Renal pelvis (tissue), 12 donors: ENCODE measurements around the gene ERAP2. TPM values are rescaled to one million over a fixed set of nuclear protein-coding genes. Genes with fewer than 3 reads are reported as not detected.
"Not testable (repeated sequence)": the region's sequence is repeated elsewhere in the genome, so short reads cannot be mapped to it uniquely, and the experiment has no call there.

Source experiments
- DNase-seq: peaks from one replicate; pipeline ENCODE4 v3.0.0-alpha.2; 2013
- long read RNA-seq, 16 experiments: transcript quantifications; one replicate each; lab custom pipeline, GENCODE V29; 2026
- polyA plus RNA-seq, 3 donors: library from polyadenylated mRNA; unstranded; fragments of 120-200 nt; gene quantifications; one replicate each; pipeline ENCODE4 v1.2.1, GENCODE V29; 2013; ENCODE audit not compliant: insufficient read length in 3 of 3

The ERAP2 gene, protein sequence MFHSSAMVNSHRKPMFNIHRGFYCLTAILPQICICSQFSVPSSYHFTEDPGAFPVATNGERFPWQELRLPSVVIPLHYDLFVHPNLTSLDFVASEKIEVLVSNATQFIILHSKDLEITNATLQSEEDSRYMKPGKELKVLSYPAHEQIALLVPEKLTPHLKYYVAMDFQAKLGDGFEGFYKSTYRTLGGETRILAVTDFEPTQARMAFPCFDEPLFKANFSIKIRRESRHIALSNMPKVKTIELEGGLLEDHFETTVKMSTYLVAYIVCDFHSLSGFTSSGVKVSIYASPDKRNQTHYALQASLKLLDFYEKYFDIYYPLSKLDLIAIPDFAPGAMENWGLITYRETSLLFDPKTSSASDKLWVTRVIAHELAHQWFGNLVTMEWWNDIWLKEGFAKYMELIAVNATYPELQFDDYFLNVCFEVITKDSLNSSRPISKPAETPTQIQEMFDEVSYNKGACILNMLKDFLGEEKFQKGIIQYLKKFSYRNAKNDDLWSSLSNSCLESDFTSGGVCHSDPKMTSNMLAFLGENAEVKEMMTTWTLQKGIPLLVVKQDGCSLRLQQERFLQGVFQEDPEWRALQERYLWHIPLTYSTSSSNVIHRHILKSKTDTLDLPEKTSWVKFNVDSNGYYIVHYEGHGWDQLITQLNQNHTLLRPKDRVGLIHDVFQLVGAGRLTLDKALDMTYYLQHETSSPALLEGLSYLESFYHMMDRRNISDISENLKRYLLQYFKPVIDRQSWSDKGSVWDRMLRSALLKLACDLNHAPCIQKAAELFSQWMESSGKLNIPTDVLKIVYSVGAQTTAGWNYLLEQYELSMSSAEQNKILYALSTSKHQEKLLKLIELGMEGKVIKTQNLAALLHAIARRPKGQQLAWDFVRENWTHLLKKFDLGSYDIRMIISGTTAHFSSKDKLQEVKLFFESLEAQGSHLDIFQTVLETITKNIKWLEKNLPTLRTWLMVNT
- polyA plus RNA-seq, result 10 to 100 TPM; 11.5 to 17.7 (median 13.1) TPM
- long read RNA-seq, donor 1, result 0 reads
- long read RNA-seq, donor 2, full-length matches to known transcripts, result 2 of 2 reads
- long read RNA-seq, donor 2, partial matches to known transcripts, result 0 of 2 reads
- long read RNA-seq, donor 2, other reads (novel, unspliced or antisense), result 0 of 2 reads
- long read RNA-seq, donor 3, result 0 reads
- long read RNA-seq, donor 4, result 0 reads
- long read RNA-seq, donor 5, result 0 reads
- long read RNA-seq, donor 6, full-length matches to known transcripts, result 1 of 1 reads
- long read RNA-seq, donor 6, partial matches to known transcripts, result 0 of 1 reads
- long read RNA-seq, donor 6, other reads (novel, unspliced or antisense), result 0 of 1 reads
- long read RNA-seq, donor 7, result 0 reads
- long read RNA-seq, donor 8, partial matches to known transcripts, result 7 of 7 reads
- long read RNA-seq, donor 8, other reads (novel, unspliced or antisense), result 0 of 7 reads
- long read RNA-seq, donor 9, result 0 reads
- long read RNA-seq, donor 10, full-length matches to known transcripts, result 1 of 1 reads
- long read RNA-seq, donor 10, partial matches to known transcripts, result 0 of 1 reads
- long read RNA-seq, donor 10, other reads (novel, unspliced or antisense), result 0 of 1 reads
- long read RNA-seq, donor 11, result 0 reads
- long read RNA-seq, donor 12, result 0 reads
- long read RNA-seq, donor 13, partial matches to known transcripts, result 0 of 1 reads
- long read RNA-seq, donor 13, other reads (novel, unspliced or antisense), result 0 of 1 reads
- long read RNA-seq, donor 14, result 0 reads
- long read RNA-seq, donor 15, full-length matches to known transcripts, result 4 of 9 reads
- long read RNA-seq, donor 15, partial matches to known transcripts, result 5 of 9 reads
- long read RNA-seq, donor 15, other reads (novel, unspliced or antisense), result 0 of 9 reads
- long read RNA-seq, donor 16, partial matches to known transcripts, result 0 of 1 reads
- long read RNA-seq, donor 16, other reads (novel, unspliced or antisense), result 0 of 1 reads

DNA sequence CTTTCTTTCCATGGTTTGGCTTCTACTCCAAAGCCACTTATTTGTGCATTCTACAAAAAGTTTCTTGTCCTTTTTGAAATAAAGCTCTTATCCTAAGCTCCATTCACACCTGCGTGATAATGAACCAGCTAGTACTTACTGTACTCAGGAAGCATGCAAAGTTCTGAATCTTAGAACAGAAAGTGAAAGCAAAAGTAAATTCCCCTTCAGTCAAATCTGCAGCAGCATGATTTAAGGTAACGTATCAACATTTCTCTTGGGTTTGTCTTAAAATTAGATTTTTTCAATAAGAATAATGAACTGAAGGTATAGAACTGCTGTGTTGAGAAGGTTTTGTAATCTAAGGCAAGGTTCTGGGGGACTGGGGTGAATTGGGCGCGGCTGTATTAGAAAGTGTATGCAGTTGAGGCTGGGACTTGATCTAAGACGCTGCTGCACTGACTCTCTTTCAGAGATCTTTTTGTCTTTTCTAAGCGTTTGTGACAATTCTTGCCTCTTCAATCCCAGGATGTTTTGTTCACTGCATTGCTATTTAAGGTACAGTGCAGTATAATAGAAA is at the start of gene ERAP2:
TSS of gene ERAP2 (plus strand) at position 209 of the 559 bp plus-strand sequence. CDS start 3,186 bp downstream, outside the sequence.
- DNase-seq, result peak; percentile 52

DNA sequence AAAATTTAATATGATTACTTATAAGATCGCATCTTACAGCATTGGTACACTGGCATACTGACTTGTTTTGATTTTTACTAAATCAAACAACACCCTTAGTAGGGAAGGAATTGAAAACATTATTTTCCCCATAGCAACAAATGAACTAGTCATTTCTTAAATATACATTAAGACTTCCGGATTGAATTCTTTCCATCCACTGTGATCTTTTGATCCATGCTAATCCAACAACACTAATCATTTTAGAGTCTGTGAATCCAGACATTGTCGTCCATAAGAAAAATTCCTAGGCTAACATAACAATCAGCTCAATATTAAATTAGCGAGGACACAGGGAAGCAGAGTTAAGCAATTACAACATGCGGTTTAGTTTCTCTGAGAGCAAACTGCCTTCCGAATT is 47.0 kb upstream of the ERAP2 start:
- DNase-seq, result no peak

DNA sequence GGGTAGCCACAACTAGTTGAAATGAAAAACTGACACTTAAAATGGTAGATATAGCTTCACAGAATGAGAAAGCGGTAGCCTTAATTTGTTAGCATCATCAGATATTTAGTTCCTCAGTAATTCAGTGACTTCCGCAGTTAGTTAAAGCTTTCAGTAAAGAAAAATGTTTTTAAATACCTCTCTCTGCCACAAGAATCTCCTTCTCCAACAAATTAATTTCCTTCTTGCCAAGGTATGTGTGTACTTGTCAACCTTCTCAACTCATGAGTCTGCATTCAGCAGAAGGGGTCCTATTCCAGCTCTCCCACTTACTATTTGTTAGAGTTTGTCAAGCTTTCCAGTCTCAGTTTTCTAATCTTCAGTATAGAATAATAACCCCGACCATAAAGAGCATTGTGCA is 42.3 kb upstream of the ERAP2 start:
- DNase-seq, result no peak

DNA sequence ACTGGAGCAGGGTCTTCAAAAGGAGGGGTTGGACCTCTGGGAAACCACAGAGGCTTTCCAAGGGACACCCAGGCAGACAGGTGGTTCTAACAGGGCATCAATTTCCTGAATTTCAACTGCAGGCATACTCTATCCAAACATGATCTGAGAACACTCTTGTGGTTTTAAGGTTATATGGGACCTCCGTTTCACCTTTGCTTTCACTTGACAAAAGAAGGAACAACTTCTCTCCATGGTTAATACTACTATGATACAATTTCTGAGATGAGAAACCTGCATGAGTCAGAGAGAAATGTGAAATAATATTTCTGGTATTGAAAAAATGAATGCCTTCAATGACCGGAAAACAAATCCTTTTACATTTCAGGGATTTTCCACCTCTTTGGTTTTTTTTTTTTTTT is 40.5 kb upstream of the ERAP2 start:
- no peak for DNase-seq

DNA sequence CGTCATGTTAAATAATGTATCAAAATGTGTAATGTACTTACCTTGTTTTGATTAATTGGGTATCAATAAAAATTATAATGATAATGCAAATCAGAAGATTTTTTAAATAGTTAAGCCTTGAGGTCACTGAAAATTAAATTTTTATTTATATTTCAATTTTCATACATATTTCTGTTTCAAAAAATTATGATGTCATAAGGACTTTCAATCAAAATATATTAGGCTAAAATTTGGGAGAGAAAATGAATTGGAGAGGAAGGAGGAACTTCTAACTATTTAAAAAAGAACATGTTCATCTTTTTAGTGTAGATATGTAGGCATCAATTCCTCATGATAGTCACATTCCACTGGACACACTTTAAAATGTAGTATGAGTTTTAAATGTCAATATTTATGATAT is 39.5 kb upstream of the ERAP2 start:
- DNase-seq, result no peak

DNA sequence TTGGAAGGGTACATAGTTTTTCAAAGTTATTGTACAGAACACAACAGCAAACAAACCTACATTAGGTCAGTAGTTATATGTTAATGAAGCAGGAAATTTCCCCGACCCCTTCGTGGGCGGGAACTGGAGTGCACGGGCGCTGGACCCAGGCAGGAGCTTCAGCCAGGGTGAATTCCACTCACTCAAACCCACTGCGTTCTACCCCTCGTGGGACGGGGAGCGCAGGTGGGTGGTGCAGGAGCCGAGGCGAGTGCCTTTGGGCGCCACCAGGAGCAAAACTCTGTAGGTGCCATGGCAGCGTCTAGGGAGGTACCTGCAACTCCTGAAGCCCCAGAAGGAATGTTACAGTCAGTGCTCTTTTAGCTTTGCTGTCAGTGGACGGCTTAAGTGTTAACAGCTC is 39.0 kb upstream of the ERAP2 start:
- DNase-seq, result no peak

DNA sequence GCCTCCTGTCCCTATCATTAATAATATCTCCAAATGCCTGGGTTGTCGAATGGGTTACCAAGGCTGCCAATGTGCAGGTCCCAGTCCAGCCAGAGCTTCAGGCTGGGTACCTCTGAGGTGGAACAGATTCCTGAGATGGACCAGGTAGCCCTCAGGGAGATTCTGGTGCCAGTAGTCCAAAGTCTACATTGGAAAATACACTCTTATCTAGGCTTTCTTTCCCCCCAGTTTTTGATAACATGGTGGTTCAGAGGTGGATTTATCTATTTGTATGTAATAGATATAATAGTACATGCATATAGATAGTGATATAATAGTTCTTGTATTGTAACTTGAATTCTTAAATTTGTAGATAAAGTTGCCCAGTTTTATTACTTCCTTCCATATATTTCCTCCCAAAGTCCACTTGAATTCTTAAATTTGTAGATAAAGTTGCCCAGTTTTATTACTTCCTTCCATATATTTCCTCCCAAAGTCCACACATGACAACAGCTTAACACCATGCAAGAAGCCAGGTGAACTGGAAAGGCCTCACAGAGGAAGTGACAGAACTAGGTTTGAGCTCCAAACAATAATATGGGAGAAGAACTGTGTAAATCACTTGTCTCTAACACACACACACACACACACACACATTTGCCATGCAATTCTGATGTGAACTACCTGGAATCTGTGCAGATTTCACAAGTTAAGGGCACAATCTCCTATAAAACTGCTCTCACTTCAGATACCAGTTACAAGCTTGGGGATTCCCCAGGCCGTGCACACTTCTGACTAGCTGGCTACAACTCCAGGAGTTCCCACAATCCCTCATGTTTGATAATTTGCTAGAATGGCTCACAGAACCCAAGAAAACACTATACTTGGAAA is 37.9 kb upstream of the ERAP2 start:
- DNase-seq, result no peak

DNA sequence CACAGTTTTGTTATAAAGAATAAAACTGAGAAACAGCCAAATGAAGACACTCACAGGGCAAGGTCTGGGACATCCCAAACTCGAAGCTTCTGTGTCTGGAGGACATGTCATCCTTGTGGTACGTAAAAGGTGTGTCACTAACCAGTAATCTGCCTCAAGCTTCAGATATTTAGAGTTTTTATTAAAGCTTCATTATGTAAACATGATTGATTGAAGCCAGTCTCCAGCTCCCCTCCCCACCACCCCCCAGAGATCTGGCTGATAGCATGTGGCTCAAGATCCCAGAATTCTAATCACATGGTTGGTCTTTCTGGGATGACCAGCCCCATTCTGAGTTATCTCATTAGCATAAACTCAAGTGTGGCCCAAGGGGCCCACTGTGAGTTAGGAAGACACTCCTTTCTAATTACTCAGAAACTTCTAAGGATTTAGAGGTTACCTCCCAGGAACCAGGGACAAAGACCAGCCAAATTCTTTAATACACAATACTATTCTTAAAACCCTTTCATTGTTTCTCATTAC is 37.2 kb upstream of the ERAP2 start:
- DNase-seq, result no peak

DNA sequence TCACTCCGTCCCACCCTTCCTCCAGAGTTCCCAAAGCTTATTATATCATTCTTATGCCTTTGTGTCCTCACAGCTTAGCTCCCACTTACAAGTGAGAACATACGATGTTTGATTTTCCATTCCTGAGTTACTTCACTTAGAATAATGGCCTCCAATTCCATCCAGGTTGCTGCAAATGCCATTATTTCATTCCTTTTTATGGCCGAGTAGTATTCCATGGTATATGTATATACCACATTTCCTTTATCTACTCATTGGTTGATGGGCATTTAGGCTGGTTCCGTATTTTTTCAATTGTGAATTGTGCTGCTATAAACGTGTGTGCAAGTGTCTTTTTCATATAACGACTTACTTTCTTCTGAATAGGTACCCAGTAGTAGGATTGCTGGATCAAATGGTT is 34.4 kb upstream of the ERAP2 start:
- DNase-seq, result not testable (repeated sequence)

DNA sequence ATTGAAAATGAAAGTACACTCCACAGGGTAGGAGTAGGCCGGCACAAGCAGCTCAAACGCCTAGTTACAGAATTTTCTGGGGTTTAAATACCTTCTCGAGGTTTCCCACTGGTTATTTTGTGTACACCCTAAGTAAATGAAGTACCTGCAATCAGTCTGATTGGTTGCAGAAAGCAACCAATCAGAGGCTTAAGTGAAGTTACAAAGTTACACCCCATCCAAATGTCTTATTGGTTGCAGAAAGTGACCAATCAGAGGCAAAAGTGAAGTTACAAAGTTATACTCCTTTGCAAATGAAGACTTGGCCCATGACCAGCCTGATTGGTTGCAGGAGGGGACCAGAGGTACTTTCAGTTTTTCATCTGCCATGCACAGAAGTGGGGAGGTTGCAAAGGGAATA is 33.2 kb upstream of the ERAP2 start:
- no peak for DNase-seq

DNA sequence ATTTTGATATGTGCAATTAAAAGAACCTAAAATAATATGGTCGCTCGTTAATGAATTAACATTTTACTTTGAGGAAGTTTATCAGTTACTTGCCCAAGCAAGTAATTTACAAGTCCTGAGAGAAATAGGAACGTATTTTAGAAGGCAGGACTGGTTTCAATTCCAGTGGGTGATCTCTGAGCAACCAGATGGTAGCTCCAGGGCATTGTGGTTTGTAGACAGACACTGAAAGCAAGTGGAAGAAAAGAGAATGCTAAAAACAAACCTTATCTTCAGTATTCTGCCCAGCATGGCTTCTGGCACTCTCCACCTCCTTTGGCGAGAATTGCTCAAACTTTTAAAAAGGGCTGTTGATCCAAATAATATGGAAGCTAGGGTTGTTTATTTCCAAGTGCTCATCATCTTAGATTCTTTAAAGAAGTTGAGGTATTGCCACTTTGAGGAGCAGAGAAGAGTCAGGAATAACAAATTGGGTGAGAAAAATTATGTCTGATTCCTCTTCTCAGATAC is 31.8 kb upstream of the ERAP2 start:
- DNase-seq, result no peak

DNA sequence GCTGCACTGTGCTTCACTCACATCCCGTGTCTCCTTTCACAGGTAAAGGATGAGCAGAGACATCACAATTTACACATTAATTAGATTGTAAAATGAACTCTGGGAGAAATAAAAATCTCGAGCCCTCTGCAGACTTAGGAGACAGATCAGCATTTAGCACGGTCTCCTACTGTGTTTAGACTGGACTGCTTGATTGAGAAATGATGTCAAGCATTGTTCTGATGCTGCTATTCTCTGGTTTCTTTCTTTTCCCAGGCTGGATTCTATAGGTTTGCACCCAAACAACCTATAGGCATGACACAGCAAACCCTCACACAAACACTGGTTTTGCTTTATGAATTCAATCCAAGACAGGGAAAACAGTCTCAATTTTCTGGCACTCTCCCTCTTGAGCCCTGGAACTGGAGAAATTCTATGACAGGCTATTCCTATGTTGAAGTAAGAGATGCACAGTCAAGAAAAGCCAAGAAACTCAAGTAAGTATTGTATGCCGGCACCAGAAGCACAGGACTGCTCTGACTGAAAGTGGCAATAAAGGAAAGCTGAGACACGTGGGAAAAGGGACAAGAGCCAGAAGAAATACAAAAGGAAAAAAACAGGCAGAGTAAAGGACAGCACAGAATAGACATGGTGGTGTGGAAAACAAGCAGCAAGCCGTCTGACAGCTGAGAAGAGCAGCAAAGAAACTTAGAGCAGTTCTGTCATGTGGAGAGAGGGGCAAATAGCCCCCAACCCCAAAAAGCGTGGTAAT is 24.8 kb upstream of the ERAP2 start:
- no peak for DNase-seq

DNA sequence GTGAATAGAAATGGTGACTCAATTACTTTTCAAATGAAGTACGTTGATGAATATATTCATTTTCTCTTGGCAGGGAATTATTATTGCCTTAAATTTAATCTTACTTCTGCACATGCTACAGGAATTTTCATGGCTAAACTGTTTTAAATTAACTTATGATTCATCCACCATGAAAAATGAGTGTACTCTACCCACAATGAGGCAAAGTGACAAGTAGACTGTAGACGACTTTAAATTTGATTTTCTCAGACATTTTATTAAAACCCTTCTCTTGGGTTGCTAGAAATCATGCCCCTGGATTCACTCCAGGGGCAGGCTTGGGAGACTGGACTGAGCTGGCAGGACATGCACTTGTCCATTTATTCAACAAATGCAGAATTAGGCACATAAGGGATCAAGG is 23.5 kb upstream of the ERAP2 start:
- no peak for DNase-seq

DNA sequence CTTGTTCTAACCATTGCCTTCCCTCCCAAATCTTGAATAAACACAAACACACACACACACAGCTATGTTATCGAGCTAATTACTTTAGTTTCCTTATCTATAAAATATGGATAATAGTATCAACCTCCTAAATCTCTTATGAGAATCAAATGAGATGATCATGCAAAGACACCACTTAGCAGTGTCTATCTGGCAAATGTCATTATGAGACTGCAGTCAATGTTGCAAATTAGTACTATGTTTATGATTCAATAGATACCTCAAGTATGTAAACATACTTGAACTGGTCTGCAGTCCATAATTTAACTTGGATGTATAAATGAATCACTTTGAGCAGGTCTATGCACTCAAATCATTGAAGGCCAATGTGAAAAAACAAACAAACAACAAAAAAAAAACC is 22.2 kb upstream of the ERAP2 start:
- DNase-seq, result no peak

DNA sequence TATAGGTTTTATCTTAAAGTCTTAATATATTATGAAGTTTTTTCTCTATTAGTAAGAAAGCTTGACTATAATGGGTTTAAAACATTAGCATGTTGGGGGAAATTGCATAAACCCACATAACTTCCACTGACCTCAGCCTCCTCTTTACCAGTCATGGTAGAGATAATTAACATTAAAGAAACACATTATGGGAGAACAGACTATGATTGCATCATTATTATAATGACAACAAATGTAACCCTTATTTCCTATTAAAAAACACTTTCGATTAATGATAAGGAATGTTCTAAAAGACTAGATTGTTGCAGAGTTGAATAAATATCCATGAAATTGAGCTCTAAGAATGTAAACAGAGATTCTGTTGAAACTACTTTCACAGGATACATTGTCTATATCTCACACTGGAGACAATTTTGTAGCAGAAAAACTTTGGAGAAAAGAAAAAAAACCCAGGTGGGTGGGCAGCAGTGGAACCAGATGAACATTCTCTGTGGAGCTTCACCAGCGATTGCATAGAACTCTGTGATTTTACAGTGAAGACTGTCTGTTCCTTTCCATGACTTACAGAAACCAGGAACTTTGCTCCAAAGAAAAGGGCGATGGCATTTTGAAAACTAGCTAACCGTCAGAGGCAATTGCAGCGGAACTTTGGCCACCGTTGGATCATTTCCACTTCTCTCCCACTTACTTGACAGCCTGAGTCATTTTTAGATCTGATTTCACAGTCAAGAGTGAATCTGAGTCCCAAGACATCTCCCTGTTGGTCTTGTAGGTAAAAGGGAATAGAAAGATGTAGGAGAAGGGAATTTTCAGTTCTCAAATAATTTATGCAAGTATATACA is 21.0 kb upstream of the ERAP2 start:
- DNase-seq, result no peak

DNA sequence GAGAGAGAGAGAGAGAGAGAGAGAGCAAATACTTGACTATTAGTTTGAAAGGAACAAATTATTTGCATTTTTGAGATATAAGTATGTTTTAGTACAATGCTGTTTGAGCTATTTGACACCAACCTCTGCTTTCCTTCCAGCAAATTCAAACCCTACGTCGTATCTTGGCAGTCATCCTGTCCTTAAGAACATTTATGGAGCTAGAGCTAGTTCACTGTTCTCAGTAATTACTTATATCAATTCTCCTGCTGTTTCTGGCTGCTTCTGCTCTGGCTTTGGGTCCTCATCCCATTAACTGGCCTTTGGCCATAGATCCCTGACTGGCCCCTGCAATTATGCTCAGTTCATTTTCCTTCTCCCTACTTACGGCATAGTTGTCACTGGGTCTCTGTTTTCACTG is 19.9 kb upstream of the ERAP2 start:
- peak; percentile 15 for DNase-seq

DNA sequence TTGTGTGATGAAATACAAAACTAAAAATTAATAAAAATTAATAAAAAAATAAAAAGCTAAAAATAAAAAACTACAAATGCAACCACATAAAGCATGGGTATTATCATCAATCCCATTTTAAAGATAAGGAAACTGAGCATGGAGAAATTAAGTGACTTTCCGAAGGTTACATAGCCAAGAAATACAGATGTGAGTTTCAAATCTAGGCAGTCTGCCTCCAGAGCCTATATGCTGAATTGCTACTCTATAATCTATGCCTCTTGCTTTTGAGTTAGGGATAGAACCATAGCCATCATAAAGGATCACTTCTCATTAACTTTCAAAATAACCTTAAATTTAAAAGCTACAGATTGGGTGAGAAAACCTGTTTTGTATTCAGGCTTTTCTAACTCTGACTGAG is 18.8 kb upstream of the ERAP2 start:
- no peak for DNase-seq
